Esophagus squamous epithelium (tissue), 5 donors: ENCODE results near the gene HIBCH. TPM values are rescaled to one million over a fixed set of nuclear protein-coding genes. Genes with fewer than 3 reads are reported as not detected.

ENCODE experiments used
- DNase-seq: peaks from one replicate; lab custom pipeline; 2025; lab: John Stamatoyannopoulos, UW
- H3K27ac ChIP-seq, 4 donors: fragments of 200-600 bp; sonication (generic); one replicate each; pipeline ENCODE4 v1.5.1; 2016 to 2019; ENCODE audit warnings: mild to moderate bottlenecking in 1 of 4
- H3K27me3 ChIP-seq, 4 donors: fragments of 200-600 bp; sonication (generic); 1 replicate in 3 of 4; 2 replicates in 1 of 4; pipeline versions ENCODE4 v1.5.1 to v1.6.0; 2017 to 2021; ENCODE audit warnings: antibody characterized with exemption in 1 of 4
- H3K36me3 ChIP-seq, 3 donors: fragments of 200-600 bp; sonication (generic); one replicate each; pipeline ENCODE4 v1.5.1; 2016 to 2019
- H3K4me1 ChIP-seq, 3 donors: fragments of 200-600 bp; sonication (generic); one replicate each; pipeline ENCODE4 v1.5.1; 2017 to 2019
- H3K4me3 ChIP-seq, 4 donors: fragments of 200-600 bp; sonication (generic); 1 replicate in 3 of 4; 2 replicates in 1 of 4; pipeline ENCODE4 v1.5.1; 2016 to 2019; ENCODE audit warnings: mild to moderate bottlenecking in 2 of 4, moderate library complexity in 1 of 4
- H3K9me3 ChIP-seq, 3 donors: fragments of 200-600 bp; sonication (generic); one replicate each; pipeline ENCODE4 v1.5.1; 2016 to 2019
- POLR2A ChIP-seq, 4 donors: fragments of 450-650 bp; IDR thresholded peaks; one replicate each; pipeline ENCODE4 v1.6.1; 2017; ENCODE audit warnings: antibody characterized with exemption in 4 of 4, mild to moderate bottlenecking in 4 of 4, moderate library complexity in 3 of 4
- WGBS, 2 donors: methylation state at CpG; one replicate each; pipeline ENCODE4 v1.1.5; 2018; 5-methylcytosine and 5-hydroxymethylcytosine counted together
- intact Hi-C: fragments of 100-400 bp; cut with DNase I; formaldehyde crosslinking; loops from one replicate; pipeline ENCODE4 v1.15.0; 2022
- total RNA-seq, 4 donors: library from RNA; depleted of rRNA; stranded (reverse); fragments of >200 nt; gene quantifications; one replicate each; pipeline ENCODE4 v1.1.0, GENCODE V29; 2016
- TF ChIP-seq, protein P1 (sequence below), 6 experiments: fragments of 450-650 bp in 4 of 6; fragments of 200-600 bp in 2 of 6; sonication (generic) in 2 of 6; IDR thresholded peaks; one replicate each; pipeline ENCODE4 v1.5.1; 2016 to 2019; ENCODE audit warnings: antibody characterized with exemption in 6 of 6, mild to moderate bottlenecking in 4 of 6, moderate library complexity in 4 of 6
- donor health status: DM: yes; HTN: yes; CAD: no.

The HIBCH gene
- total RNA-seq, 4 donors from 2014 or later = 20.9 to 31.5 (median 29.9) TPM

DNA sequence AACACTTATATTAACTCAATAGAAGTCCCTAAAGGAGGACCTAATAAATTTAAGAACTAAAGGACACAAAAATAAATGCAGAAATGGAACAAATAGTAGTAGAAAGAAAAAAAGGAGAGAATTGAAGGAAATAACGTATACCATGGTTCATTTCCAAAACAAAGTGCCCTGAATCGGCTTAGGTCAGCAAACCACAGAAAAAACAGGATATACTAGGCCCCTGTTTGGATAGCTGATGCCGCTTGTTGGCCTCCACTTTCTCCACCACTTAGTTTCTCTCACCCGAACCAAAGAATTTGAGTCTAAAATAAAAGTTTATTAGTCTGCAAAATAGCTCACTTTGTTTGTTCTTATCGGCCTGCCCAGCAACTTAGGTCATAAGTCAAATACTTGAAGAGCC, 100.4 kb downstream of the HIBCH start:
- Histone ChIP-seq H3K27ac (no peak overlapping the region), H3K27me3 (no peaks in the 10 kb centered on the region), H3K4me1 (peaks cover 0 to 5% (median 0%) of the 10 kb centered on the region in 3 donors), H3K4me3 (no peak overlapping the region), H3K36me3 (peaks cover 0 to 71% (median 10%) of the 10 kb centered on the region in 3 donors), H3K9me3 (peaks cover 0 to 5% (median 0%) of the 10 kb centered on the region in 3 donors)
- WGBS, 2 donors = 72 to 83% methylated on average over 5 of the region's 5 CpGs
- TF ChIP-seq, protein P1, sequence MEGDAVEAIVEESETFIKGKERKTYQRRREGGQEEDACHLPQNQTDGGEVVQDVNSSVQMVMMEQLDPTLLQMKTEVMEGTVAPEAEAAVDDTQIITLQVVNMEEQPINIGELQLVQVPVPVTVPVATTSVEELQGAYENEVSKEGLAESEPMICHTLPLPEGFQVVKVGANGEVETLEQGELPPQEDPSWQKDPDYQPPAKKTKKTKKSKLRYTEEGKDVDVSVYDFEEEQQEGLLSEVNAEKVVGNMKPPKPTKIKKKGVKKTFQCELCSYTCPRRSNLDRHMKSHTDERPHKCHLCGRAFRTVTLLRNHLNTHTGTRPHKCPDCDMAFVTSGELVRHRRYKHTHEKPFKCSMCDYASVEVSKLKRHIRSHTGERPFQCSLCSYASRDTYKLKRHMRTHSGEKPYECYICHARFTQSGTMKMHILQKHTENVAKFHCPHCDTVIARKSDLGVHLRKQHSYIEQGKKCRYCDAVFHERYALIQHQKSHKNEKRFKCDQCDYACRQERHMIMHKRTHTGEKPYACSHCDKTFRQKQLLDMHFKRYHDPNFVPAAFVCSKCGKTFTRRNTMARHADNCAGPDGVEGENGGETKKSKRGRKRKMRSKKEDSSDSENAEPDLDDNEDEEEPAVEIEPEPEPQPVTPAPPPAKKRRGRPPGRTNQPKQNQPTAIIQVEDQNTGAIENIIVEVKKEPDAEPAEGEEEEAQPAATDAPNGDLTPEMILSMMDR (IDR thresholded peaks at IDR 0.05) = no peak
- TF ChIP-seq POLR2A (IDR thresholded peaks at IDR 0.05) = no peak
- intact Hi-C loops = no loop called here
- DNase-seq = no peak

DNA sequence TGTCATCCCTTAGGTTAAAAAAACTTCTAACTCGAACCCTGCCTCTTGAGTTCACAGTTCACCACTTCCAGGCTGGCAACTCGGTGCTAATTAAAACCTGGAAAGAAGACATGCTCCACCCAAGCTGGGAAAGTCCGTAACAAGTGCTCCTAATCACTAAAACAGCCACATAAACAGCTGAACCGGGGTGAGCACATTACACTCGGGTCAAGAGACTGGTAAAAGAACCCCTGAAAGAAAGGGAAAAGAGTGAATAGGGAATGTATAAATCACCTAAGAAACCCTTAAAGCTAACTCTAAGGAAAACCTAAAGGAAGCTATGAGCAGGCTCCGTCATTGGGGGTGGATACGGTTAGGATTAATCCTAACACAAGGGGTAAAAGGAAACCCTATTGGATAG, 102.0 kb downstream of the HIBCH start:
- Histone ChIP-seq H3K27ac (no peak overlapping the region), H3K4me3 (no peak overlapping the region), H3K9me3 (no peaks in the 10 kb centered on the region), H3K27me3 (no peaks in the 10 kb centered on the region), H3K4me1 (peaks cover 0 to 7% (median 0%) of the 10 kb centered on the region in 3 donors), H3K36me3 (peaks cover 0 to 65% (median 0%) of the 10 kb centered on the region in 3 donors)
- 85 to 93% methylated on average over 7 of the region's 7 CpGs for WGBS, 2 donors
- DNase-seq = no peak
- intact Hi-C loops = no loop called here
- TF ChIP-seq POLR2A (IDR thresholded peaks at IDR 0.05) = no peak
- TF ChIP-seq, protein P1 (IDR thresholded peaks at IDR 0.05) = no peak

DNA sequence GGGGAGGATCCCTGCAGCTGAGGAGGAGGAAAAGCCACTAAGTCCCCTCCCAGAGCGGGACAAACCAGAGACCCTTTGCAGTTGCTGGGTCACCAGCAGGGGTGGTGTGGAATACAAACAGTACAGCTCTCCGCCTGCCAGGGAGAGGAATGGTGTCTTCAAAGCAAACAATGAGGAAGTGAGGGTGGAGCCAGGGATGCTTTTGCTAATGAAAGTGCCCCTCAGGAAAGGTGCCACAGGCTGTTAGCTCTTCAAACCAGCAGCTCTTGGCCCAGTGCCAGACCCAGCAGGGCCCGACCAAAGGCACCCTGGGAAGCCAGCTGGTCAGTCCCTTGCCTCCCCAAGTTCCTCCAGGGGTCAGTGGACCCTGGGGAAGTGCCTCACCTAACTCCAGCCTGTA, 102.8 kb downstream of the HIBCH start:
- H3K27ac ChIP-seq = no peak overlapping the region
- no peak for DNase-seq
- H3K27me3 ChIP-seq = no peaks in the 10 kb centered on the region
- TF ChIP-seq POLR2A (IDR thresholded peaks at IDR 0.05) = no peak
- TF ChIP-seq, protein P1 (IDR thresholded peaks at IDR 0.05) = no peak
- intact Hi-C loops = no loop called here
- H3K36me3 ChIP-seq = peaks cover 0 to 65% (median 0%) of the 10 kb centered on the region in 3 donors
- no peak overlapping the region for H3K4me3 ChIP-seq
- 56 to 92% methylated on average over 2 of the region's 3 CpGs for WGBS, 2 donors
- H3K9me3 ChIP-seq = no peaks in the 10 kb centered on the region
- H3K4me1 ChIP-seq = peaks cover 0 to 7% (median 0%) of the 10 kb centered on the region in 3 donors

DNA sequence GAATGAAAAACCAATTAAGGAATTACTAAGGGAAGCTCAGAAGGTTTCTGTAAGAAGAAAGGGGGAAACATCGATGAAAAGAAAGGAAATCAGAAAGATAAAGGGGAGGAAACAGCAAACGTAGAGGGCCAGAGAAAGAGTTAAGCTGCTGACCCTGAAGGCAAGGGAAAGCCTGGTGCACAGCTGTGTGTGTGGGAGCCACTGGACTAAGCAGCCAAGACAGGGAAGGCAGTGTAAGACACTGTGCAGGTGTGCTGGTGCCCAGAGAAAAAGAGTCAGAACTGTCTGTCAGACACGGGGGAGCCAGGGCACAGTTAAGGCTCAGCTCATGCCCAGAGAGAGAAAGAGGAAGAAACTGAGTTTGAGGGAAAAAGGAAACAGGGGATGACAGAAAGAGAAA, 104.0 kb downstream of the HIBCH start:
- no peak for DNase-seq
- no peak for TF ChIP-seq POLR2A (IDR thresholded peaks at IDR 0.05)
- TF ChIP-seq, protein P1 (IDR thresholded peaks at IDR 0.05) = no peak
- Histone ChIP-seq H3K4me3 (no peak overlapping the region), H3K27ac (no peak overlapping the region), H3K36me3 (peaks cover 0 to 70% (median 0%) of the 10 kb centered on the region in 3 donors), H3K9me3 (no peaks in the 10 kb centered on the region), H3K4me1 (peaks cover 0 to 7% (median 0%) of the 10 kb centered on the region in 3 donors), H3K27me3 (no peaks in the 10 kb centered on the region)
- intact Hi-C loops = no loop called here
- 47 to 52% methylated on average over 3 of the region's 3 CpGs for WGBS, 2 donors

DNA sequence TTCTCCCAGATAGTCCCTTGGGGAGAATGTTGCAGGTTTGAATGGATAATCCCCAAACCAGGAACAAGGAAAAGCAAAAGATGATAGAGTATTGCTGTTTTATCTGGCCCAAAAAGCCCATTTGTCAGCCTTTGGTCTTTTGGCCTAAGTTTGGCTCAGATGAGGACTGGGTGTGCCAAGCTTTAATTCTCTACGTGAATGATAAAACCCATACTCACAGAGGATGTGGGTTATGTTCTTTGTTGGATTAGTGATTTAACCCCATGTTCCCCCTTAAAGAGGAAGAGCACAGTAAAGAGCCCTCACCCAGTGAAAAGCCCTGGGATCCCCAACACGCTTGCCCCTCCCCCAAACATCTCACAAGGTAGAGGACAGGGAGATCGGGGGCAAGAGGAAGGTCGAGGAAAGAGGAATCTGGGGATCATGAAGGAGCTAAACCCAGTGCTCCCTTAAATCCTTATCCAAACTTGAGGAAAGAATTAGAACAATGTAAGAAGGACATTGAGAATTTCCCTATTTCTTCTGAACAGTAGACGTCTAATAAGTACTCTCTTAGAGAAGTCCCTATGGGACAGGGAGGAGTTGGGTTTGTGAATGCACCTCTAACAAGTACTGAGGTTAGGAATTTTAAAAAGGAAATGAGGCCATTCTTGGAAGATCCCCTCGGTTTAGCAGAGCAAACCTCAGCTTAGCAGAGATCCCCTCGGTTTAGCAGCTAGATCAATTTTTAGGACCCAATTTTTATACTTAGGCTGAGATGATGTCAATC, 105.0 kb downstream of the HIBCH start:
- 54 to 76% methylated on average over 5 to 7 of the region's 7 CpGs for WGBS, 2 donors
- Histone ChIP-seq H3K9me3 (no peaks in the 10 kb centered on the region), H3K27ac (peak overlapping the region in 1 of 4 donors; percentile 14), H3K36me3 (peaks cover 0 to 70% (median 0%) of the 10 kb centered on the region in 3 donors), H3K27me3 (no peaks in the 10 kb centered on the region), H3K4me3 (no peak overlapping the region), H3K4me1 (peaks cover 0 to 7% (median 0%) of the 10 kb centered on the region in 3 donors)
- TF ChIP-seq, protein P1 (IDR thresholded peaks at IDR 0.05) = no peak
- no peak for TF ChIP-seq POLR2A (IDR thresholded peaks at IDR 0.05)
- no peak for DNase-seq
- intact Hi-C loops = no loop called here
